SK-N-SH (cell line): ENCODE measurements around the gene KLRC3. TPM values are rescaled to one million over a fixed set of nuclear protein-coding genes. Genes with fewer than 3 reads are reported as not detected.
"Not testable (repeated sequence)": the region's sequence is repeated elsewhere in the genome, so short reads cannot be mapped to it uniquely, and the experiment has no call there.

Source experiments
- CTCF ChIA-PET: fragments of 300-600, 350-600 bp; formaldehyde crosslinking; extraction: SDS; loops from one replicate; lab custom pipeline; 2021; lab: Yijun Ruan, JAX
- POLR2A ChIA-PET: fragments of 350-600 bp; sonication (Branson Sonifier 250); formaldehyde crosslinking; extraction: SDS; loops from one replicate; lab custom pipeline; 2020; ENCODE audit warnings: antibody characterized with exemption, inconsistent platforms; lab: Yijun Ruan, JAX
- DNase-seq: peaks from one replicate; pipeline ENCODE4 v3.0.0; 2012
- H2AFZ ChIP-seq: fragments of 200-600 bp; sonication (generic); 2 replicates; pipeline ENCODE4 v1.8.1; 2016; ENCODE audit warnings: antibody characterized with exemption, mild to moderate bottlenecking, low read depth
- H3F3A ChIP-seq: fragments of 200-600 bp; sonication (generic); replicated peaks from 2 replicates; pipeline ENCODE3; 2016; ENCODE audit warnings: antibody characterized with exemption, mild to moderate bottlenecking; ENCODE audit not compliant: insufficient read depth
- H3K27ac ChIP-seq, 2 experiments: fragments of 200-500 bp in 1 of 2; fragments of 200-600 bp in 1 of 2; sonication (Bioruptor generic) in 1 of 2; sonication (generic), shearing (Covaris generic) in 1 of 2; 2 replicates each; pipeline versions ENCODE4 v1.5.1 to v1.6.1; 2014 to 2016; ENCODE audit warnings: low read depth in 2 of 2, inconsistent platforms in 1 of 2, low read length in 1 of 2, mild to moderate bottlenecking in 1 of 2, mixed read lengths in 1 of 2
- H3K27me3 ChIP-seq: fragments of 200-600 bp; sonication (generic), shearing (Covaris generic); 2 replicates; pipeline ENCODE4 v1.6.1; 2016; ENCODE audit warnings: mixed run types; ENCODE audit not compliant: insufficient read depth
- H3K36me3 ChIP-seq, 2 experiments: fragments of 200-500 bp in 1 of 2; fragments of 200-600 bp in 1 of 2; sonication (Bioruptor generic) in 1 of 2; sonication (generic) in 1 of 2; replicated peaks in 1 of 2; 2 replicates each; pipeline versions ENCODE3 to v1.5.1; 2014 to 2016; ENCODE audit warnings: low read length in 1 of 2, mild to moderate bottlenecking in 1 of 2; ENCODE audit not compliant: insufficient read depth in 2 of 2, control insufficient read depth in 1 of 2
- H3K4me1 ChIP-seq, 2 experiments: fragments of 200-500 bp in 1 of 2; fragments of 200-600 bp in 1 of 2; sonication (Bioruptor generic) in 1 of 2; sonication (generic), shearing (Covaris generic) in 1 of 2; 2 replicates each; pipeline versions ENCODE4 v1.5.1 to v1.6.1; 2014 to 2016; ENCODE audit warnings: low read depth in 1 of 2, low read length in 1 of 2, mixed run types in 1 of 2; ENCODE audit not compliant: insufficient read depth in 2 of 2, control insufficient read depth in 1 of 2
- H3K4me2 ChIP-seq: fragments of 200-600 bp; sonication (generic), shearing (Covaris generic); 2 replicates; pipeline ENCODE4 v1.6.1; 2017; ENCODE audit warnings: mixed run types
- H3K4me3 ChIP-seq, 2 experiments: fragments of 200-500 bp in 1 of 2; fragments of 200-600 bp in 1 of 2; sonication (Bioruptor generic) in 1 of 2; sonication (generic), shearing (Covaris generic) in 1 of 2; 2 replicates each; pipeline versions ENCODE4 v1.5.1 to v1.8.1; 2014 to 2016; ENCODE audit warnings: low read depth in 2 of 2, inconsistent platforms in 1 of 2, low read length in 1 of 2, mild to moderate bottlenecking in 1 of 2, mixed read lengths in 1 of 2, moderate library complexity in 1 of 2
- H3K79me2 ChIP-seq: fragments of 200-600 bp; sonication (generic); 2 replicates; pipeline ENCODE4 v1.8.1; 2017; ENCODE audit warnings: mild to moderate bottlenecking; ENCODE audit not compliant: insufficient read depth
- H3K9ac ChIP-seq: fragments of 200-600 bp; sonication (generic); 2 replicates; pipeline ENCODE4 v1.6.1; 2017; ENCODE audit warnings: mixed run types
- H3K9me2 ChIP-seq: fragments of 200-600 bp; sonication (generic); 2 replicates; pipeline ENCODE4 v1.6.1; 2017; ENCODE audit warnings: mixed run types
- H3K9me3 ChIP-seq: fragments of 200-600 bp; sonication (generic); 2 replicates; pipeline ENCODE4 v1.6.1; 2017; ENCODE audit warnings: mixed run types, mild to moderate bottlenecking, moderate library complexity
- H4K20me1 ChIP-seq: fragments of 200-600 bp; sonication (generic); 2 replicates; pipeline ENCODE4 v1.6.1; 2017; ENCODE audit warnings: mild to moderate bottlenecking, mixed run types; ENCODE audit not compliant: insufficient read depth
- ELF1 ChIP-seq: IDR thresholded peaks from 2 replicates; pipeline ENCODE4 v1.4.0; 2012
- FOXJ3 ChIP-seq: sonication (generic); formaldehyde crosslinking; IDR thresholded peaks from 2 replicates; pipeline ENCODE4 v1.5.1; 2020; ENCODE audit warnings: mild to moderate bottlenecking, missing genetic modification reagents
- FOXM1 ChIP-seq: IDR thresholded peaks from 2 replicates; pipeline ENCODE4 v1.4.0; 2012; ENCODE audit warnings: low read depth, mild to moderate bottlenecking
- GATA2 ChIP-seq: sonication (generic); formaldehyde crosslinking; IDR thresholded peaks from 2 replicates; pipeline ENCODE4 v1.5.0; 2020; ENCODE audit warnings: mild to moderate bottlenecking, missing genetic modification reagents
- RXRA ChIP-seq: IDR thresholded peaks from 2 replicates; pipeline ENCODE4 v1.4.0; 2012; ENCODE audit warnings: low read depth, mild to moderate bottlenecking, borderline replicate concordance
- YY1 ChIP-seq: IDR thresholded peaks from 2 replicates; pipeline ENCODE4 v1.4.0; 2012; ENCODE audit warnings: low read depth, mild to moderate bottlenecking
- WGBS: methylation state at CpG from one replicate; pipeline ENCODE4 v1.1.6; 2017; ENCODE audit warnings: low lambda C conversion rate; 5-methylcytosine and 5-hydroxymethylcytosine counted together
- polyA plus RNA-seq, 3 experiments: library from polyadenylated mRNA; depleted of rRNA; stranded (reverse); fragments of >200 nt; gene quantifications; 2 replicates each; pipeline ENCODE4 v1.2.3, GENCODE V29; 2012
- TF ChIP-seq, protein P1 (sequence below): fragments of 200-600 bp; sonication (generic); IDR thresholded peaks from 2 replicates; pipeline ENCODE4 v1.6.1; 2017; ENCODE audit warnings: antibody characterized with exemption, mild to moderate bottlenecking, moderate library complexity
- TF ChIP-seq, protein P2 (sequence below): IDR thresholded peaks from 2 replicates; pipeline ENCODE4 v1.6.1; 2012; ENCODE audit warnings: mild to moderate bottlenecking, low read depth, low read length, moderate library complexity
- TF ChIP-seq, protein P3 (sequence below): IDR thresholded peaks from 2 replicates; pipeline ENCODE4; 2012
- TF ChIP-seq, protein P4 (sequence below): fragments of 150-350 bp; IDR thresholded peaks from 2 replicates; pipeline ENCODE4 v1.6.1; 2017; ENCODE audit warnings: antibody characterized with exemption, low read length, low read depth, borderline replicate concordance

KLRC3 gene
- polyA plus RNA-seq, 1 of the 3 experiments (the other 2 are of a cell fraction), result not detected

DNA sequence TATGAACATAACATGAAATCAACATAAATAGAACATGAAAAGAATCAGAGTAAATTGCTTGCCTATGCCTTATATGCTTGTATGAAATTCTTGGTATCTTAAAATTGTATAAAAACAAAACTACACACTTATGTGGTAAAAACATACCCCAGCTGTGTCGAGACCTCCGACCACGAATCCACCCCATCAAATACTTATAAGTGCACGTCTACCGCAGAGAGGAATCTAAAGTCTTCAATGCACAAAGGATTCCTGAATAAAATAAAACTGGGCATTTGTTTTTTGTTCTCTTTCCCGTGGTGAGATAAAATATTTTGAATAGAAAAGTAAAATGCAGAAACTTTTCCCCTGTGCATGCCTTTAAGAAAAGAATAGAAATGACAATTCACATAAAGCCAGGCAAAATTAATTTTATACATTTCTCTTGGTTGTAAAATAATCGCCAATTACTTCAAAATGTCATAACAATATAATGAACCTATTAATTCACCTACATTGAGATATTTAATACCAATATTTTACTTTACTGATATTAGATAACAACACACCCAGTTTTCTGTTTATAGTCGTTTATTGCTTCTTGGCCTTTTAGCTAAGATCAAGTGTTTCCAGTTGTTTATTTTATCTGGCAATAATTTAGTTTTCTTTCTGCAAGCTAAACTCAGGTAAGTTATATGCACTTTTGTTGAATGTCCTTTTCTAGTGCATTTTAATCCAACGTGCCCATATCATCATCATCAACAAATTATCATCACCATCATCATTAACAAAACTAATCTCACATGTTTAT, 31.6 kb downstream of the KLRC3 start:
- WGBS, result 23% methylated on average over 9 of the region's 9 CpGs
- Histone ChIP-seq H4K20me1 (no peaks in the 10 kb centered on the region), H3K79me2 (no peaks in the 10 kb centered on the region), H3K4me1 (no peaks in the 10 kb centered on the region), H3K4me2 (no peak overlapping the region), H3K36me3 (no peaks in the 10 kb centered on the region), H3K9me2 (no peaks in the 10 kb centered on the region), H3K27me3 (no peaks in the 10 kb centered on the region; the same call in 1 of the 2 replicates), H3F3A (no peaks in the 10 kb centered on the region), H3K27ac (no peak overlapping the region), H3K9me3 (no peaks in the 10 kb centered on the region), H3K9ac (no peak overlapping the region)
- POLR2A ChIA-PET, result no interaction called here
- TF ChIP-seq RXRA (no peak), FOXM1 (no peak), FOXJ3 (CRISPR knock-in tag) (no peak), GATA2 (no peak), ELF1 (no peak)
- TF ChIP-seq, protein P1, sequence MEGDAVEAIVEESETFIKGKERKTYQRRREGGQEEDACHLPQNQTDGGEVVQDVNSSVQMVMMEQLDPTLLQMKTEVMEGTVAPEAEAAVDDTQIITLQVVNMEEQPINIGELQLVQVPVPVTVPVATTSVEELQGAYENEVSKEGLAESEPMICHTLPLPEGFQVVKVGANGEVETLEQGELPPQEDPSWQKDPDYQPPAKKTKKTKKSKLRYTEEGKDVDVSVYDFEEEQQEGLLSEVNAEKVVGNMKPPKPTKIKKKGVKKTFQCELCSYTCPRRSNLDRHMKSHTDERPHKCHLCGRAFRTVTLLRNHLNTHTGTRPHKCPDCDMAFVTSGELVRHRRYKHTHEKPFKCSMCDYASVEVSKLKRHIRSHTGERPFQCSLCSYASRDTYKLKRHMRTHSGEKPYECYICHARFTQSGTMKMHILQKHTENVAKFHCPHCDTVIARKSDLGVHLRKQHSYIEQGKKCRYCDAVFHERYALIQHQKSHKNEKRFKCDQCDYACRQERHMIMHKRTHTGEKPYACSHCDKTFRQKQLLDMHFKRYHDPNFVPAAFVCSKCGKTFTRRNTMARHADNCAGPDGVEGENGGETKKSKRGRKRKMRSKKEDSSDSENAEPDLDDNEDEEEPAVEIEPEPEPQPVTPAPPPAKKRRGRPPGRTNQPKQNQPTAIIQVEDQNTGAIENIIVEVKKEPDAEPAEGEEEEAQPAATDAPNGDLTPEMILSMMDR, result no peak
- TF ChIP-seq, all 33 proteins: peak for 0
- CTCF ChIA-PET, result no interaction called here
- no peak for DNase-seq
- Histone ChIP-seq H2AFZ (no peak overlapping the region), H3K4me3 (no peak overlapping the region)

DNA sequence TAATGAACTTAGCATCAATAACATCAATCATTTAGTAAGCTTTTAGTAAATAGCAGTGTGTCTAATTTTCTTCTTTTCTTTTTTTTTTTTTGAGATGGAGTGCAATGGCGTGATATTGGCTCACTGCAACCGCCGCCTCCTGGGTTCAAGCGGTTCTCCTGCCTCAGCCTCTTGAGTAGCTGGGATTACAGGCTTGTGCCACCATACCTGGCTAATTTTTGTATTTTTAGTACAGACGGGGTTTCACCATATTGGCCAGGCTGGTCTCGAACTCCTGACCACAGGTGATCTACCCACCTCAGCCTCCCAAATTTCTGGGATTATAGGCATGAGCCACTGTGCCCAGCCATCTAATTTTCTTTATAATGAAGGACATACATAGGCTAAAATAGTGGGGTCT, 32.9 kb downstream of the KLRC3 start:
- H3K79me2 ChIP-seq, H3K36me3 ChIP-seq, CTCF ChIA-PET, H4K20me1 ChIP-seq, H3F3A ChIP-seq, H3K9ac ChIP-seq, H2AFZ ChIP-seq, H3K27ac ChIP-seq, H3K27me3 ChIP-seq, POLR2A ChIA-PET, H3K9me2 ChIP-seq, H3K4me3 ChIP-seq, H3K9me3 ChIP-seq, H3K4me2 ChIP-seq, H3K4me1 ChIP-seq, DNase-seq: not testable (repeated sequence)
- WGBS, result 38% methylated on average over 6 of the region's 6 CpGs

DNA sequence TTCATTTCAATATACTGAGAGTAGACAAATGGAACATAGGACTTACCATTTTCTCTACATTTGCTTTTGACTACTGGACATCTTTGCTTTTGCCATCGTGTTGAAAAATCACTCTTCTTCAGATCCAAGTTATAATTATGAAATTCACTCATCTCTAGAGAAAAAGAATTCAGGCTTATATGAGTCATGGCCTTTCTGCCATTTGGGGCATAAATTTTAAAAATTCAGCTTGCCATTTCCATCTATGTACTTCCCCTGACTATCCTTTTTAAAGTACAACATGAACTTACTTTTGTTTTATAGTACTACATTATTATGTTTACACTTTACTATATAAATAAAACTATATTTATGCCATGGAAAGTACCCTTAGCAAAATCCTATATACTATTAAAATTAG, 33.5 kb downstream of the KLRC3 start:
- no peak for DNase-seq
- Histone ChIP-seq H3K9ac (no peak overlapping the region), H3K9me3 (no peaks in the 10 kb centered on the region), H3K4me3 (no peak overlapping the region), H3K27me3 (no peaks in the 10 kb centered on the region; the same call in 1 of the 2 replicates), H2AFZ (no peak overlapping the region), H3K36me3 (no peaks in the 10 kb centered on the region), H3K4me2 (no peak overlapping the region), H4K20me1 (no peaks in the 10 kb centered on the region), H3K4me1 (no peaks in the 10 kb centered on the region), H3K79me2 (no peaks in the 10 kb centered on the region), H3K9me2 (no peaks in the 10 kb centered on the region), H3F3A (no peaks in the 10 kb centered on the region), H3K27ac (no peak overlapping the region)
- ChIA-PET POLR2A (no interaction called here), CTCF (no interaction called here)
- 8% methylated on average over 1 of the region's 1 CpG for WGBS
- no peak for TF ChIP-seq GATA2
- TF ChIP-seq, protein P2, sequence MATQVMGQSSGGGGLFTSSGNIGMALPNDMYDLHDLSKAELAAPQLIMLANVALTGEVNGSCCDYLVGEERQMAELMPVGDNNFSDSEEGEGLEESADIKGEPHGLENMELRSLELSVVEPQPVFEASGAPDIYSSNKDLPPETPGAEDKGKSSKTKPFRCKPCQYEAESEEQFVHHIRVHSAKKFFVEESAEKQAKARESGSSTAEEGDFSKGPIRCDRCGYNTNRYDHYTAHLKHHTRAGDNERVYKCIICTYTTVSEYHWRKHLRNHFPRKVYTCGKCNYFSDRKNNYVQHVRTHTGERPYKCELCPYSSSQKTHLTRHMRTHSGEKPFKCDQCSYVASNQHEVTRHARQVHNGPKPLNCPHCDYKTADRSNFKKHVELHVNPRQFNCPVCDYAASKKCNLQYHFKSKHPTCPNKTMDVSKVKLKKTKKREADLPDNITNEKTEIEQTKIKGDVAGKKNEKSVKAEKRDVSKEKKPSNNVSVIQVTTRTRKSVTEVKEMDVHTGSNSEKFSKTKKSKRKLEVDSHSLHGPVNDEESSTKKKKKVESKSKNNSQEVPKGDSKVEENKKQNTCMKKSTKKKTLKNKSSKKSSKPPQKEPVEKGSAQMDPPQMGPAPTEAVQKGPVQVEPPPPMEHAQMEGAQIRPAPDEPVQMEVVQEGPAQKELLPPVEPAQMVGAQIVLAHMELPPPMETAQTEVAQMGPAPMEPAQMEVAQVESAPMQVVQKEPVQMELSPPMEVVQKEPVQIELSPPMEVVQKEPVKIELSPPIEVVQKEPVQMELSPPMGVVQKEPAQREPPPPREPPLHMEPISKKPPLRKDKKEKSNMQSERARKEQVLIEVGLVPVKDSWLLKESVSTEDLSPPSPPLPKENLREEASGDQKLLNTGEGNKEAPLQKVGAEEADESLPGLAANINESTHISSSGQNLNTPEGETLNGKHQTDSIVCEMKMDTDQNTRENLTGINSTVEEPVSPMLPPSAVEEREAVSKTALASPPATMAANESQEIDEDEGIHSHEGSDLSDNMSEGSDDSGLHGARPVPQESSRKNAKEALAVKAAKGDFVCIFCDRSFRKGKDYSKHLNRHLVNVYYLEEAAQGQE, result no peak
- TF ChIP-seq, protein P3, sequence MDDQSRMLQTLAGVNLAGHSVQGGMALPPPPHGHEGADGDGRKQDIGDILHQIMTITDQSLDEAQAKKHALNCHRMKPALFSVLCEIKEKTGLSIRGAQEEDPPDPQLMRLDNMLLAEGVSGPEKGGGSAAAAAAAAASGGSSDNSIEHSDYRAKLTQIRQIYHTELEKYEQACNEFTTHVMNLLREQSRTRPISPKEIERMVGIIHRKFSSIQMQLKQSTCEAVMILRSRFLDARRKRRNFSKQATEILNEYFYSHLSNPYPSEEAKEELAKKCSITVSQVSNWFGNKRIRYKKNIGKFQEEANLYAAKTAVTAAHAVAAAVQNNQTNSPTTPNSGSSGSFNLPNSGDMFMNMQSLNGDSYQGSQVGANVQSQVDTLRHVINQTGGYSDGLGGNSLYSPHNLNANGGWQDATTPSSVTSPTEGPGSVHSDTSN, result no peak
- no peak for TF ChIP-seq YY1
- TF ChIP-seq, protein P4, sequence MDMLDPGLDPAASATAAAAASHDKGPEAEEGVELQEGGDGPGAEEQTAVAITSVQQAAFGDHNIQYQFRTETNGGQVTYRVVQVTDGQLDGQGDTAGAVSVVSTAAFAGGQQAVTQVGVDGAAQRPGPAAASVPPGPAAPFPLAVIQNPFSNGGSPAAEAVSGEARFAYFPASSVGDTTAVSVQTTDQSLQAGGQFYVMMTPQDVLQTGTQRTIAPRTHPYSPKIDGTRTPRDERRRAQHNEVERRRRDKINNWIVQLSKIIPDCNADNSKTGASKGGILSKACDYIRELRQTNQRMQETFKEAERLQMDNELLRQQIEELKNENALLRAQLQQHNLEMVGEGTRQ, result no peak
- TF ChIP-seq, protein P1, result no peak
